ENCODE measurements around the gene SPDEF. TPM values are rescaled to one million over a fixed set of nuclear protein-coding genes. Genes with fewer than 3 reads are reported as not detected.
A peak's percentile ranks its signal among the peaks of the same experiment; 100 is the strongest.

SPDEF gene
- total and polyA plus RNA-seq, 8 donors, result 0.24 to 1.2 (median 0.49) TPM

DNA sequence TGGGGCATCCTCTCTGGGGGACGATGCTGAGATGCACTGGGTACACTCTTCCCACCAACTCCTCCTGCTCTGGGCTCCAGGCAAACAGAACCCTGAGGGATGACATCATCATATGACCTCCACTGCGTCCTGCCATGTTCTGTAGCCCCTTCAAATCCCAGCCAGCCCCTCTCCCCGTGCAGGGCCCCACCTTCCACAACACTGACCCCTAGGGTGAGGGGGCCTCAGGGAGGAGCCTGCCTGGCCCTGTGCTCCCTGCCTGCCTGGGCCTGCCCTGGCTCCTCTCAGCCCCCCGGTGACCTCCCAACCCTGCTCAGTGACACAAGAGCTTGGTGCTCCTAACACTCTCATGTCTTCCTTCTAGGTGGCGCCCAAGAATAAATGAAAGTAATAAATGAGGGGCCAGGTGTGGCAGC is 9.6 kb upstream of the SPDEF start:
- FAIRE-seq, result no peak

DNA sequence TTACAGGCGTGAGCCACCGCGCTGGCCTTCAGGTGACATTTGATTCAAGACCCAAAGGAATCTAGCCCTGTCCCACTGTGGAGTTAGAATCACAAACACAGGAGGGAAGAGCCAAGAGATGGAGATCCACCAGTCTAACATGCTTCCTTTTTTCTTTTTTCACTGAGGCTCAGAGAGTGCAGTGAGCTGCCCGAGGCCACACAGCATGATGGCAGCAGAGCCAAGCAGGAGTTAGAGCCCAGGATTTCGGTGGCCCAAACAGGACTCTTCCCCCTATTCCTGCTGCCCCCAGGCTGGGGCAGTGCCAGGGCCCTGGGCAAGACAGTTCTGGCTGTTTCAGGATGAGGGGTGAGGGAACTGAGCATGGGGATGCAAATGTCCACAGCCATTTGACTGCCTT is 8.1 kb upstream of the SPDEF start:
- Histone ChIP-seq H3K4me3 (no peak overlapping the region), H3K27me3 (no peaks in the 10 kb centered on the region), H3K4me1 (no peaks in the 10 kb centered on the region), H3K9me3 (no peaks in the 10 kb centered on the region), H3K36me3 (no peaks in the 10 kb centered on the region), H3K27ac (no peak overlapping the region)
- TF ChIP-seq, protein P1, sequence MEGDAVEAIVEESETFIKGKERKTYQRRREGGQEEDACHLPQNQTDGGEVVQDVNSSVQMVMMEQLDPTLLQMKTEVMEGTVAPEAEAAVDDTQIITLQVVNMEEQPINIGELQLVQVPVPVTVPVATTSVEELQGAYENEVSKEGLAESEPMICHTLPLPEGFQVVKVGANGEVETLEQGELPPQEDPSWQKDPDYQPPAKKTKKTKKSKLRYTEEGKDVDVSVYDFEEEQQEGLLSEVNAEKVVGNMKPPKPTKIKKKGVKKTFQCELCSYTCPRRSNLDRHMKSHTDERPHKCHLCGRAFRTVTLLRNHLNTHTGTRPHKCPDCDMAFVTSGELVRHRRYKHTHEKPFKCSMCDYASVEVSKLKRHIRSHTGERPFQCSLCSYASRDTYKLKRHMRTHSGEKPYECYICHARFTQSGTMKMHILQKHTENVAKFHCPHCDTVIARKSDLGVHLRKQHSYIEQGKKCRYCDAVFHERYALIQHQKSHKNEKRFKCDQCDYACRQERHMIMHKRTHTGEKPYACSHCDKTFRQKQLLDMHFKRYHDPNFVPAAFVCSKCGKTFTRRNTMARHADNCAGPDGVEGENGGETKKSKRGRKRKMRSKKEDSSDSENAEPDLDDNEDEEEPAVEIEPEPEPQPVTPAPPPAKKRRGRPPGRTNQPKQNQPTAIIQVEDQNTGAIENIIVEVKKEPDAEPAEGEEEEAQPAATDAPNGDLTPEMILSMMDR (IDR thresholded peaks at IDR 0.05), result no peak
- DNase-seq, result peak in 1 of 6 donors; percentile 22
- 90 to 96% methylated on average over 5 of the region's 5 CpGs for WGBS, 2 donors
- ATAC-seq, result no peak
- intact Hi-C loops (cut with DNase I), result no loop called here
- FAIRE-seq, result no peak

More for the DNA sequence above, 9.6 kb upstream of the SPDEF start:
- intact Hi-C loops (cut with DNase I), result no loop called here
- Histone ChIP-seq H3K4me1 (no peaks in the 10 kb centered on the region), H3K27ac (no peak overlapping the region), H3K9me3 (no peaks in the 10 kb centered on the region), H3K36me3 (no peaks in the 10 kb centered on the region), H3K4me3 (no peak overlapping the region), H3K27me3 (no peaks in the 10 kb centered on the region)
- 59 to 68% methylated on average over 5 of the region's 5 CpGs for WGBS, 2 donors
- TF ChIP-seq, protein P1 (IDR thresholded peaks at IDR 0.05), result no peak
- DNase-seq, result peak in 1 of 6 donors; percentile 34
- ATAC-seq, result no peak

DNA sequence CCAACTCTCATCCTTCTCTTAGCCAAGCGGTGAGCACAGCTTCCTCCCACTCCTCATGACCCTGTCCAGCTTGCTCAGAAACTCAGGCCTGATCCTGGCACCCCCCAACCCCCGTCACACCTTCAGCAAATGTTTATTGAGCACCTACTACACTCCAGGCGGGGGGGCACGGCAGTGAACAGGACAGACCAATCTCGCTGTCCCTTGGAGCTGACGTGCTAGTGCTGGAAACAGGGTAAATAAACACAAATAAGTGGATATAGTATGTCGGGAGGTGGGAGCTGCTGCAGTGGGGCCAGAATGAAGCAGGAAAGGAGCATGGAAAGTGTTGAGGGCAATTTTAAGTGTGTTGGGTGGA is 7.4 kb upstream of the SPDEF start:
- intact Hi-C loops (cut with DNase I), result no loop called here
- no peak overlapping the region for H3K27ac ChIP-seq
- H3K4me3 ChIP-seq, result no peak overlapping the region
- ATAC-seq (no peak), FAIRE-seq (no peak), DNase-seq (peak in 1 of 6 donors; percentile 26)
- 74 to 76% methylated on average over 7 of the region's 7 CpGs for WGBS, 2 donors
- no peaks in the 10 kb centered on the region for H3K36me3 ChIP-seq
- TF ChIP-seq, protein P1 (IDR thresholded peaks at IDR 0.05), result no peak
- H3K9me3 ChIP-seq, result no peaks in the 10 kb centered on the region
- no peaks in the 10 kb centered on the region for H3K27me3 ChIP-seq
- H3K4me1 ChIP-seq, result no peaks in the 10 kb centered on the region

DNA sequence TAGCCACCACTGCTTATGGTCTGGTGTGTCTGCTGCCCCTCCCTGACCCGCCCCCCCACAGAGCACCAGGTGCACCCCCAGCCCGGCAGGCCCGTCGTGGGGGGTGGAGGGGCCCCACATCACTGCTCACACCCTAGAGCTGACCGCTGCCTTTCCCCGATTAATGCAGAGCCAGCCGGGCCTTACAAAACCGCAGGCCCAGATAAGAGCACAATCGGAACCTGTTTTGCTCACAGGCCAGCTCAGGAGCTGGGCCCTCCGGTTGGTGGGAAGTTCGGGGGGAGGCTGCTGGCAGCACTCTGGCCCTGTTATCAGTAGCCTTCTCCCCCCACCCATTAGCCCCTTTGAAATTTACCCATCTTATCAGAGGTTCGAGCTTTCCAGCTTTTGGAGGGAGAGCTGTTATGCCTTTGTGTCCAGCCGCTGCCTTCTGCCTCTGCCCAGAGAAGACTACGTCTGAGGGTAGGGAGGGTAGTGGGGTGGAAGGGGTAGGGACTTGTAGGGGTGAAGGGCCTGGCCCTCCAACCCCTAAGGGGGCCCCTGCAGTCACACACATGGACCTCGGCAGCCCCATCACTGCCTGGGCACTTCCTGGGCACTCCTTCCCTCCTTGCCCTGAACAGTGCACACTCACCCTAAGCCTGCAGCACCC is 6.9 kb upstream of the SPDEF start:
- FAIRE-seq, result no peak
- no peaks in the 10 kb centered on the region for H3K4me1 ChIP-seq
- H3K9me3 ChIP-seq, result no peaks in the 10 kb centered on the region
- no peak overlapping the region for H3K4me3 ChIP-seq
- no peaks in the 10 kb centered on the region for H3K27me3 ChIP-seq
- TF ChIP-seq, protein P1 (IDR thresholded peaks at IDR 0.05), result no peak
- intact Hi-C loops (cut with DNase I), result no loop called here
- no peaks in the 10 kb centered on the region for H3K36me3 ChIP-seq
- peak in 1 of 6 donors; percentile 24 for DNase-seq
- 51 to 53% methylated on average over 15 of the region's 15 CpGs for WGBS, 2 donors
- H3K27ac ChIP-seq, result no peak overlapping the region
- ATAC-seq, result peak in 2 of 4 donors; percentile 68 to 70

DNA sequence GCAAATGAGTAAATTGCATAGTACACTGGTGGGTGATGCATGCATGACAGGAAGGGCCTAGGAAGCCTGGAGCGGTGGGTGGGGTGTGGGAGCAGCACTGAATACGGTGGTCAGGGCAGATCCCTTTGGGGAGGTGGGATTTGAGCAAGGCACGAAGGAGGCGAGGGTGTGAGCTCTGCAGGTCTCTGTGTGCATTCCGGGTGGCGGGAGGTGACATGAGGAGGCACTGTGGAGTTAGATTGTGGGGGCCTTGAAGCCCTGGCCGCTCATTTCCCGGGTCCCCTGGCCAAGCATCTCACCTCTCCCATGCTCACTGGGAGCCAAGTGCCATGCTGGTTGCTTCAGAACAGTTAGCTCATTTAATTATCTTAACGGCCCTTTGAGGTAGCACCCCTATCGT is 6.2 kb upstream of the SPDEF start:
- FAIRE-seq, result no peak
- no peaks in the 10 kb centered on the region for H3K9me3 ChIP-seq
- DNase-seq, result peak in 1 of 6 donors; percentile 34
- no peak overlapping the region for H3K4me3 ChIP-seq
- 74 to 83% methylated on average over 10 of the region's 10 CpGs for WGBS, 2 donors
- H3K4me1 ChIP-seq, result no peaks in the 10 kb centered on the region
- no peaks in the 10 kb centered on the region for H3K36me3 ChIP-seq
- TF ChIP-seq, protein P1 (IDR thresholded peaks at IDR 0.05), result no peak
- intact Hi-C loops (cut with DNase I), result no loop called here
- H3K27me3 ChIP-seq, result no peaks in the 10 kb centered on the region
- ATAC-seq, result no peak
- no peak overlapping the region for H3K27ac ChIP-seq
